Suppressor macrophage (primary cell): ENCODE measurements around the gene IER2.
A peak's percentile ranks its signal among the peaks of the same experiment; 100 is the strongest.

Experiments used
- DNase-seq, 4 experiments: peaks; one replicate each; pipeline ENCODE4 v3.0.0-alpha.2; 2020 to 2022
- total RNA-seq, 17 experiments: gene quantifications; one replicate each; lab custom pipeline; 2026; ENCODE audit warnings: mixed read lengths in 6 of 17, inconsistent platforms in 3 of 17; lab: John Stamatoyannopoulos, UW

The IER2 gene, protein sequence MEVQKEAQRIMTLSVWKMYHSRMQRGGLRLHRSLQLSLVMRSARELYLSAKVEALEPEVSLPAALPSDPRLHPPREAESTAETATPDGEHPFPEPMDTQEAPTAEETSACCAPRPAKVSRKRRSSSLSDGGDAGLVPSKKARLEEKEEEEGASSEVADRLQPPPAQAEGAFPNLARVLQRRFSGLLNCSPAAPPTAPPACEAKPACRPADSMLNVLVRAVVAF
- 10.2 to 79.6 (median 39.3) reads per million in 17 experiments for total RNA-seq

DNA sequence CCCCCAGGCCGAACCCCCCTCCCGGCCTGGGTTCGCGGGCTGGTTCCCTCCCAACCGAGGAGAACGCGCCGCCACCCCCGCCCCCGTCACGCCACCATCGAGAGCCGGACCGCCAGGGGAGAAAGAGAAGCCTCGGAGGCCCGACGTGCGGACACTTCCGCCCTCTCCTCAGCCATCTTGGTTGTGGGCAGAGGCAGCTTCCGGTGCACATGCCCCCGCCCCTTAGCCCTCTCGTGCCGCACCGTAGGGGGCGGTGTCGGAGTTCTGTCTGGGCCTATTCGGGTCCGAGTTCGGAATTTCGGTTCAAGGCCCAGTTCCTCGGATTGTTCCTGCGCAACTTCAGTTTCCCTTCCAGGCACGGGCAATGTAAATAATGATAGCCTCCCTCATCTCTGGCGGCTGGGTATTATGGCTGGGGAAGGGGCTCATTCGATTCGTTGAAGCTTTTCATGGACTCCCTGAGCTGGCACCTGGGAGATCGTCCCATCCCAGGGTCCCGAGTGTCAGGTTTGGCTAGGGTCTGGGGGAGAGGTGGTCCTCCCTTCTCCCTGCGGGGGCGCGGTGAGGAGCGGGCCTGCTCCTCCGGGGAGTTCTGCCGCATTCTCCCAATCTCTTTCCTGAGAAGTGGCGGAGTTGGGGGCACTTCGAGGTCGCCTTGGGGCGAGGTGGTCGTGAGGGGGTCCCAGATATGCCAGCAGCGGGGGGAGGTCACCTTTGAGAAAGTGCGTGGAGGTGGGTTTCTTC is at the start of gene IER2, which contains the start of gene STX10:
IER2 (plus strand) TSS at position 225 of the 744 bp plus-strand sequence. CDS start 2,776 bp downstream, outside the sequence.
STX10 (minus strand) TSS at position 189 of the 744 bp plus-strand sequence. CDS start 202 bp downstream, outside the sequence.
- DNase-seq: peak; percentile 97 to 98 (median 98)

DNA sequence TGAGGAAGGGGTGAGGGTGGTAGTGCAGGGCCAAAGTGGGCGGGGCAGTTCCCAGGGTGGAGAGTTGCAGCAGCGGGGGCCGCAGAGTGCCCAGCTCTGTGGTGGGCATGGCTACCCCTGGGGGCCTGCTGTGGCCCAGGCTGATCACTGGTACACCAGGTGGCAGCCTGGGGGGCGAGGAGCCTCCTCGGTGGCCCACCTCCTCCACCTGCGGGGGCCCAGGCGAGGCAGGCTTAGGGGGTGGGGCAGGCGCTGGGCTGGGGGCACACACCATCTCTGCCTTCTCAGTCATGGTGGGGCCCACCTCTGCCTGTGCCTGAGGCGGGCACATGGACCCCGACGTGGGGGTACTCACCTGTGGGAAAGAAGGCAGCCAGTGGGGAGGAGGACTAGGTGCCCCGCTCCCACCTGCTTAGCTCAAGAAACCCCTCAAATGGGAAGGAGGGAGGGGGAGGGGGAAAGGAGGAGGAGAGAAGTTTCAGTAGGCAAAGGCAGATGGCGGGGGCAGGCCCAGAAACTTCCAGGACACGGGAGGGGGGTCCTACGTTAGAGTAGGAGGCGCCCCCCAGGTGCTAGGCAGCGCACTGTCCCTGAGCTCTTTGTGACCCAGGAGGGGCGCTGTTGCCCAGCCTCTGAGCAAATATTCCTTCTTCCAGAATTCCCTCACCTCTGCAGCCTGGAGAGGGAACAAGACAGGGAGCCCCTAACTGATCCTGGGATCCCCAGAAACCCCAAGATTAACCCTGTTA is 49.2 kb upstream of the IER2 start:
- peak in 2 of 4 experiments; percentile 44 to 61 for DNase-seq

DNA sequence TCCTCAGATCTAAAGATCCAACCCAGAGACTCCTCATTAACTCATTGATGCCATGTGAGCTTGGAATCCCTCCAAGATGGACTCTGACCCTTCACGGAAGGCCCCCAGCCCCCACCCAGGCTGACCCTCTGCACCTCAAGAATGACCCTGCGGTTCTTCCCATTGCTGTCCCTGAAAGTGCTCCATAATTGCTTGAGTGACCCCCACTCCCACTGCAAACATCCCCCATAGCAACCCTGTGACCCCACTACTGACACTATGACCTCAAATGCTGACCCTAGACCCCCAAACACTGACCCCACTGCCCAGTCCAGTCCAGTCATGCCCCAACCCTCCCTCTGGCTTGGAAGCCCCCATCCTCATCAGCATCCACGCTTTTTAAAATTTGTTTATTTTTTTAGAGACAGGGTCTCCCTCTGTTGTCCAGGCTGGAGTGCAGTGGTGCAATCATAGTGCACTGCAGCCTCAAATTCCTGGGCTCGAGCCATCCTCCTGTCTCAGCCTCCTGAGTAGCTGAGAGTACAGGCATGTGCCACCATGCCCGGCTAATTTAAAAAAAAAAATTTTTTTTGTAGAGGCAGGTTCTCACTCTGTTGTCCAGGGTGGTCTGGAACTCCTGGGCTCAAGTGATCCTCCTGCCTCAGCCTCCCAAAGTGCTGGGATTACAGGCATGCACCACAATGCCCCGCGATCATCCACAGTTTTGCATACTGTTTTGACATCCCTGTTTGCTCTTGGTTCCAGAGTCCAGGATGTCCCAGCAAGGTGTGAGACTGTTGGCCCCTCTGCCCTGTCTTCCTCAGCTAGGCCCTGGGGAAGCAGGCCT is 48.4 kb upstream of the IER2 start:
- DNase-seq: peak in 1 of 4 experiments; percentile 5

DNA sequence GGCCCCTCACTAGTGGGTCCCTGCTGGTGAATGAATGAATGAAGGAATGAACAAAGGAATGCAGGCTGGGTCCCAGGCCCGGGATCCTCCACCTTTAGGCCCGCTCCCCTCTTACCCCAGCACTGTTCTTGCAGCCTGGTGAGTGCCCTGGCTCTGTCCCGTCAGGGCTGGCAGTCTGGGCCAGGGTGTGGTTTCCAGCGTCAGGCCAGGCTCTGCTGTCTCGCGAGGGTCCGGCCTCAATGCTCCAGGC is 47.9 kb upstream of the IER2 start:
- no peak for DNase-seq

DNA sequence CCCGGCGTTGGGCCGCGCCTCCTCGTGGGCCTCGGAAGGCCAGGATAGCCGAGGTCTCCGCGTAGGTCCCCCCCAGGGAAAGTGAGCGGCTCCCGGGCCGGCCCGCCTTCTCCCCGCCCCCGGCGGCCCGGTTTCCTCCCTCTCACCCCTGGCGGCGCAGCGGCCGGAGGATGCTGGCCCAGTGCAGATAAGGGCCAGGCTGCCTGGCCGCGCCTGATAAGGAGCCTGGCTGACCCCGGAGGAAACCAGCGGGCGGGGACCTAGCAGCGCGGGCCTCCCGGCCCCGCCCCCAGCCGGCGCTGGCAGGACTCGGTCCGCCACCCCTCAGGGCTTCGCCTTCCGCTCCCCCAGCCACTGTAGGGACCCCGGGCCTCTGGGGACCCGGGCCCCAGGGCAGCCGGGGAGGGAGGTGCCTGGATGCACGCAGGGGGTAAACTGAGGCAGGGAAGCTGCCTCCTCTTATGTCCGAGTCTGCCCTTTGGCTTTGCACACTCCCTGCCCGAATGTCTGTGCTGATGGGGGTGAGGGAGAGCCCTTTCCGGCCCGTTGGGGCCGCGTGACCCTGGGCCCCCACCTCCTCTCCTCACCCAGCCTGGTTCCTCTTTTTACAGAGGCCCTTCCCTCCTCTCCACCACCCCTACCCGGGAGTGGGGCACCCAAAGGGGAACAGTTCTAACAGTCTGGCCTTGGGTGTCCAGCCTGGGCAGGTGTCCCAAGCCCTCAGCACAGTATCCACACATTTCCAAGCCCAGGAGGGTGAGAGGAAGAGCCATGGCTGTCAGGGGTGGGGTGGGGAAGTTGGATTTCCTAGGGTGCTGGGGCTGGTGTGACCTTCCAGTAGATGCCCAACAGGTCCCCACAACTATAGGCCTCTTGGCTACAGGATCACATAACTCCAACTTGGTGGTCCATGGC is 47.3 kb upstream of the IER2 start, which contains the start of gene LYL1:
LYL1 (minus strand) TSS at position 193 of the 915 bp plus-strand sequence. CDS start 1,687 bp downstream, outside the sequence.
- peak; percentile 89 to 96 (median 95) for DNase-seq

DNA sequence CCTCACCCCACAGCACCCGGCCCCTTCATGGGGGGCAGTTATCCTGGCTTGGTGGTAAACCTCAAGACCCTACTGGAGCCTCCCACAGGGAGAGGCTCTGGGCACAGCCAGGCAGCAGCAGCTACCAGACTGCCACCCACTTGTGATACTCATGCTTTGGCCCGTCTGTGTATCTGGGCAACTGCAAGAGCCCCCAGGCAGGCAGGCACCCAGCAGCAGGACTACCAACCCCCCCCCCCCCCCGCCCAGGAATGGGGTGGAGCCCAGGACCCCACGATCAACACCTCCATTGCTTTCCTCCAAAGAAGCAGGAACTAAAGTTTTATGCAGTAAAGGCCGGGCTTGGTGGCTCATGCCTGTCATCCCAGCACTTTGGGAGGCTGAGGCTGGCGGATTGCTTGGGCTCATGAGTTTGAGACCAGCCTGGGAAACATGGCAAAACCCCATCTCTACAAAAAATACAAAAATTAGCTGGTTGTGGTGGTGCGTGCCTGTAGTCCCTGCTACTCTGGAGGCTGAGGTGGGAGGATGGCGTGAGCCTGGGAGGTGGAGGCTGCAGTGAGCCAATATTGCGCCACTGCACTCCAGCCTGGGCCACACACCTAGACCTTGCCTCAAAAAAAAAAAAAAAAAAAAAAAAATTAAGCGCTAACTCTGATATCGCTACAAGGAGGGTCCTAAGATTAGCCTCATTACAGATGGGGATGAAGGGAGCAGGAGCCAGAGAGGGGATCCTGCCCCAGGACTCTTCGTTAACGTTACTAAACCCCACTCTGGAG is 46.4 kb upstream of the IER2 start:
- peak in 3 of 4 experiments; percentile 23 to 41 (median 36) for DNase-seq

DNA sequence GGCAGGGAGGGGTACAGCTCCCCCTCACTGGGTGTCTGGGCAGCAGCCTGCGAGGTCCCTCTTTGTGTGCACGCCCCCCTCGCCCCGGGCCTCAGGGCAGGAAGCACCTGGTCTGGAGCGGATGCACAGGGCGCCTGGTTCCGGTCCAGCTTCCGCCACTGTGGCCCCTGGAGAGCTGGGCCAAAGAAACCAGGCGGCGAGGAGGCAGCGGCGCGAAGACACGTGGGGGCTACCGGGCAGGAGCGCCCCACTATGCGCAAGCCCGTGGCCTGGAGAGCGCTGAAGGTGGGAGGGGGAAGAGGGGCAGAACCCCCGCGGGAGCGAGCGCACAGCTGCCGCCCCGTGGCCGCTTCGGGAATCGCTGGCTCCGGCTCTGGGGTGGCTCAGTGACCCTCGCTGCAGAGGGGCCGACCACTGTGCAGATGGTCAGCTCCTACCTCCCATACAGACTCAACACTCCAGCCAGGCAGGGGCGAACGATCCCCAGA is 45.8 kb upstream of the IER2 start:
- DNase-seq: peak; percentile 56 to 79 (median 64)

DNA sequence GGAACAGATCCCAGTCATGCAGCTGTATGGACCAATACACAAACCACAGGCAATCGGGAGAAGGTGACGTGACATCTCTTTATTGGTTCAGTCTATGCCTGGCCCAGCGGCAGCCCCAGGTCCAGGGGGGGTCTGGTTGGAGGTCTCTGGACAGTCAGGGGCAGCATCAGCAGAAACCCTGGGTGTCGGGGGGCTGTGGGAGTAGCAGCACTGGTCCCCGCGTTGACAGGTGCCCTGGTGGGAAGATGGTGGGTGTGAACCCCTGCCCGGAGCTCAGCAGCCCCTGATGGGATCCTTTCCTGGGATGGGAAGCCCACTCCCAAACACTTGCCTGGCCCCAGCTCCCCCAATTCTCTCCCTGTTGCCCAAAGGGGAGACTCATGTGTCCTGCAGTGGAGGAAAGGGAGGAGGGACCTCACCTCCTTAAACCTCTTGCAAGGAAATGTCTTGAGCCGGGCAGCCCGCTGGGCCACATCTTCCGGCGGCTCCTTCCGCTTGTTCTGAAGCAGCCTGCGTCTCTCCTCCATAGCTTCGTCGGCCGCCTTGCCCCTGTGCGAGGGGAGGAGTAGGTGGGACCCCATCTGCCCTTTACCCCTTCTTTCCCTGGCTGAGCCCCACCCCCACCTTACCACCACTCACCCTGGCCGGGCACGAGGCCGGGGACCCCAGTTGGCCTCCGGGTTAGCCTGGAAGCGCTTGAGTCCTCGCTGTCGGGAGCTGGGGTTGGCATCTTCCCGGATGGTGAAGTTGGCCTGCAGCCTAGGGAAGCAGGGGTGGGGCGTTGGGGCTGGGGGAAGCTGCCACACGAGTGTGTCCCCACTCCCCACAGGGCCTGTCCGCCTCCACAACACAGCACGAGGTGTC is 45.1 kb upstream of the IER2 start:
- DNase-seq: peak; percentile 17 to 67 (median 50)

DNA sequence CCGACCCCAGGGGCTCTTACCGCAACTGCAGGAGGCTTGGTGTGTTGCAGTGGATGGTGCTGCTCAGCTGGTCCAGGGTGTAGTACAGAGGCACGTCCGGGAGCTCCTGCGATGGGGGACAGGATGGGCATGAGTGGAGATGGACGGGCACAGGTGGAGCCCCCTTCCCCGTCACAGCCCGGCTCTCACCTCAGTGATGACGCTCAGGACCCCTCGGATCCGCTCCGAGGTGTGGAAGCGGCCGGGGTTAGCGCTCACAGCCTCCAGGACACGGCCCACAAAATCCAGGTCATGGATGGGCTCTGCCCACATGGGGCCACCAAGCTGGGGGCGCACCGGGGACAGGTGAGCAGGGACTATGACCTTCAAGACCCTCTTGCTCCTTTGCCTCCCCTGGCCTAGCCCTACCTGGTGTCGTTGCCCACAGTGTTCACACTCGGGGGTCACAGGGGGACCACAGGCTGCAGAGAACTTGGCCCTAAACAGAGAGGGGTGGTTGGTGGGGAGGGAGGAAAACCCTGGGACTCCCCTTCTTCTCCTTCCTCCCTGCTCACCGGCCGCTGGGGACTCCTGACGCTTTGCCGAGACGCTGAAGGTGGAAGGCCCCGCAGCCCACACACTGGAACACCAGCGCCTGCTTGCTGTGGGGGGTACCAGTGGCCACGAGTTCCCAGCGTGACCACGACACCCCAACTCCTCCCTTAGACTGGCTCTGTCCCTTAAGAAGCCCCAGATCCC is 40.7 kb upstream of the IER2 start:
- no peak for DNase-seq

DNA sequence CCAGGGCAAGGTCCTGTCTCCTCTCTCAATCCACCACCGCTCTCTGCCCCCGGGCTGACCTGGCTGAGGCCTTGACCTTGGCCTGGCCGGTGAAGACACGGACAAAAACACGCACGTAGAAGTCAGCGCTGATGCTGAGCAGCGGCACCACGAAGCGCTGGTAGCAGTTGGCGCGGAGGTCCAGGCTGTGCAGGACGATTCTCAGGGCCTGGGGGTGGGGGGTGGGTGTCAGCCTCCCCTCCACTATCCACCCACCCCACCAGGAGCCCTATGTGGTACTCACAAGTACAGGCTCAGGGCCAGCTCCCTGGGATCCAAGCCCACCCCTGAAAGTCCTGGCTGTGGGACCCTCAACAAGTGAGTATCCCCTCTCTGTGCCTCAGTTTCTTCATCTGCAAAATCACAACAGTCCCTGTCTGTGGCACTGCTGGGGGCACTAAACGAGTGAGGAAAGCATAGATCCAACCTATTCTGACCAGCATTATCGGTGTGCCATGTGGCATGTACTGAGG is 40.1 kb upstream of the IER2 start:
- no peak for DNase-seq

DNA sequence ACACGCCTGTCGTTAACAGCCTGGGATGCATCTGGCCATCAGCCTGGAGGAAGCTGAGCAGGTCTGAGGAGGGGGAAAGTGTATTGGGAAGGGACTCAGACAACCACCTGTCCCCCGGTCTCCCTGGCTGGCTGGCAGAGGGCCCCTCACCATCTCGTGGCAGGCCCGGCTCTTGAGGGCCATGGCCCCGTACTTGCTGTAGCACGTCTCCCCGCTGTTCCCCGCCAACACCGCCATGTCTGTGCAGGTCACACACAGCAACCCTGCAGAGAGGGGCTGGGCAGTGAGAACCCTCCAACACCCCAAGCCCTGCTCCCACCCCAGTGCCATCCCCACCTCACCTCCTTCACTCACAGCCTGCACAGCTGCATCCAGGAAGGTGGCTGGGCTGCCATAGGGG is 37.7 kb upstream of the IER2 start:
- no peak for DNase-seq

DNA sequence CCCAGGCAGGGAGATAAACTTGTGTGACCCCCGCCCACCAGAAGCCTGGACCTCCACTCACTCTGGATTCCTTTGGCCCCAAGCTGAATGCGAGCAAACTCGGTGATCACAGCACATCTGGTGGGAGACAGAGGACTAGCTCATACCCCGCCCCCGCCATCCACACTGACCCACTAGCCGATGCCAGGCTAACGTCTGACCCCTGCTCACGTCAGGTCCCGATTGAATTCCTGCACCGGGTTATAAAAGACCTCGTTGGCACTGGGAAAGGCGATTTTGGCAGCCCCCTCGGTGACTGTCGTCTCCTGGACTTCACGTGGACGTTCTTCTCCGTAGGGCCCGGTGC is 34.3 kb upstream of the IER2 start:
- DNase-seq: peak in 1 of 4 experiments; percentile 8

DNA sequence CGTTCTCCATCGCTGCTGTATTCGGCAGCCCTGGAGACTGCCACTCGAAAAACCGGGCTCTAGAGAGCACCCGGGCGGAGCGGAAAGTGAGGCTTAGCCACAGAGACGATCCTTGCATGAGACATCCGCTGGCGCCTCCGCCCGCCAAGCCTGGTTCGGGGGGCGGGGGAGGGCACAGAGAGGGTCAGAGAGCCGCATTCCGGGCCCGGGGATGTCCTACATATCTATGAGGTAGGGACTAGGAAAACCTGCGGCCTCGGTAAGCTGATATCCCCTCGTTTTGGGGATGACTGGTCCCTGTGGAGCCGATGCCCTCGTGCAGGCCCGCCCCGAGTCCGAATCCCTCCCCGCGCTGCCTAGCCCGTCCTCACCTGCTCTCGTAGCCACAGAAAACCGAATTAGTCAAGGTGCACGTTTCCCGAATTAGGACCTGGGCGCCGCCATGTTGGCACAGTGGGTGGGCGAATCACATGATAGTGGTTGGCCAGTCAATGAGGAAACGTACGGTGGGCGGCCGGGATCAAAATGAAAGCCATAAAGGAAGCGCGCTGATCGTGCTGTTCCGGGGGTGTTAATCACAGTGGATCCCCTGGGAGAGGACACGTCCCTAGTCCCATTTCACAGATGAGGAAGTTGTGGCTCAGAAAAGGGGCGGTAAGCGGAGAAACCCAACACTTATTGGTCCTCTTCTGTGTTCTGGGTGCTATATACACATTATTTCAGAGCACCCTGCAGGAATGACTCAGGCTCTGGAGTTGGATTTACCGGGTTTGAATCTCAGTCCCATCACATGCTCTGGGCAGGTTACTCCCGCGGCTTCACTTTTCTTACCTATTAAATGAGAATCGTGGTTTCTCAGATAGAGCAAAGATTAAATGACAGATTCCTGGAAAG is 33.7 kb upstream of the IER2 start, which contains the start of gene TRMT1:
TRMT1 (minus strand) TSS at position 459 of the 894 bp plus-strand sequence; CDS start at position 118, 341 bp downstream.
- peak; percentile 95 to 97 (median 96) for DNase-seq

DNA sequence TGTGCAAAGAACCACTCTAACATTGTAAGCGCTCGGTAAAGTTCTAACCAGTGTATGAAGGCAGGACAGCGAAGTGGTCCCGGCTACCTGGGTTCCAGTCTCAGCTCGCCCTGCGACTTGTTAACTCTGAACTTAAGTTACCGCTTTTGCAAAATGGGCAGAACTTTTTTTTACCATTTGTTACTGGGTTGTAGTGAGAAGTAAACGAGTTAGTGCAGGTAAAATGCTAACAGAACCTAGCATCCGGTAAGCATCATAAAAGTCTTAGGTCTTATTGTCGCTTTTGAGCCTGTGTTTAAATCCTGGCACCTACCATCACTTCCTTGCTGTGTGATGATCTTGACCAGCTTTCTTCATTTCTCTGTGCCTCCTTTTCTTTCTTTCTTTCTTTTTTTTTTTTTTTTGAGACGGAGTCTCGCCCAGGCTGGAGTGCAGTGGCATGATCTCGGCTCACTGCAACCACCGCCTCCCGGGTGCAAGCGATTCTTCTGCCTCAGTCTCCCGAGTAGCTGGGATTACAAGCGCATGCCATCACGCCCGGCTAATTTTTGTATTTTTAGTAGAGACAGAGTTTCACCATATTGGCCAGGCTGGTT is 32.9 kb upstream of the IER2 start:
- no peak for DNase-seq

DNA sequence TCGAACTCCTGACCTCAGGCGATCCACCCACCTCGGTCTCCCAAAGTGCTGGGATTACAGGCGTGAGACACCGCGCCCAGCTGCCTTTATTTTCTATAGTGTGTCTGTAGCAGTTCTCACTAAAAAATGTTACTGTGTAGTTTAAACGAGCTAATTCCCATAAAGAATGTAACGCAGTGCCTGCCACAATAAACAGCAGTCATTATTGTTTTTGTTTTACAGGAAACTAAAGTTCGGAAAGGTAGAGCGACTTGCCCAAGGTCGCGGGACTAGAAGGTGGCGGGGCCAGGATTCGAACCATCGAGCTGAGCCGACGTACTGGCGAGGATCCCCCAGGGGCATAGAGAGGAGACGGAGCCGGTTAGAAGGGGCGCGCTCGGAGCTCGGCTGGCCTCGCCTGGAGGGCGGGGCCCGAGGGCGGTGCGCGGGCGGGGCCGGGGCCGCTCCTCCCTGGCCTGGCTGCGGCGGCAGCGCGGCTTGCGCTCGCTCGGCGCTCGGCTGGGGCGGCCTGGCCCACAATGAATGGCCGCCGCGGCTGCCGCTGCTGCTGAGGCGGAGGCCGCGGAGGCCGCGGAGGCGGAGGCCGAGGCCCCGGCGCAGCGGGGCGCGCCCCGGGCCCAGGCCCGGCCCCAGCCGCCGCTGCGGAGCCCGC is 32.3 kb upstream of the IER2 start, which contains the start of gene NACC1:
NACC1 (plus strand) TSS at position 493 of the 652 bp plus-strand sequence. CDS start 16,944 bp downstream, outside the sequence.
- DNase-seq: peak; percentile 93 to 97 (median 96)
